Kidney (tissue), 14 donors: ENCODE measurements around the gene LCOR. TPM values are rescaled to one million over a fixed set of nuclear protein-coding genes. Genes with fewer than 3 reads are reported as not detected.

ENCODE experiments used
- DNase-seq, 5 donors: peaks; one replicate each; pipeline ENCODE4 v3.0.0-alpha.2; 2013 to 2020
- FAIRE-seq: peaks from 2 replicates; lab custom pipeline; 2012; peaks lifted over from hg19 to GRCh38; lab: Jason Lieb, UNC
- H3K27ac ChIP-seq, 2 donors: one replicate each; pipeline ENCODE4 v1.7.0; 2013; ENCODE audit warnings: low read depth in 2 of 2, low read length in 2 of 2, inconsistent platforms in 1 of 2
- H3K27me3 ChIP-seq: one replicate; pipeline ENCODE4 v1.7.1; 2013; ENCODE audit warnings: low read length, inconsistent platforms; ENCODE audit not compliant: control insufficient read depth, insufficient read depth
- H3K36me3 ChIP-seq, 3 donors: one replicate each; pipeline versions ENCODE4 v1.7.0 to v1.7.1; 2013; ENCODE audit warnings: low read length in 3 of 3, control low read depth in 1 of 3, inconsistent platforms in 1 of 3; ENCODE audit not compliant: insufficient read depth in 3 of 3, control insufficient read depth in 2 of 3
- H3K4me1 ChIP-seq, 3 donors: one replicate each; pipeline versions ENCODE4 v1.7.0 to v1.7.1; 2013; ENCODE audit warnings: low read length in 3 of 3, inconsistent platforms in 1 of 3, low read depth in 1 of 3; ENCODE audit not compliant: control insufficient read depth in 2 of 3, insufficient read depth in 2 of 3
- H3K4me3 ChIP-seq, 3 donors: one replicate each; pipeline versions ENCODE4 v1.7.0 to v1.8.1; 2013; ENCODE audit warnings: low read length in 3 of 3, control low read depth in 1 of 3, inconsistent platforms in 1 of 3
- H3K9ac ChIP-seq, 3 donors: one replicate each; pipeline versions ENCODE4 v1.7.0 to v1.7.1; 2013; ENCODE audit warnings: low read length in 3 of 3, control low read depth in 1 of 3, inconsistent platforms in 1 of 3
- H3K9me3 ChIP-seq, 3 donors: one replicate each; pipeline versions ENCODE4 v1.7.0 to v1.7.1; 2013; ENCODE audit warnings: low read length in 3 of 3, control low read depth in 1 of 3, inconsistent platforms in 1 of 3; ENCODE audit not compliant: control insufficient read depth in 2 of 3, insufficient read depth in 1 of 3
- intact Hi-C: fragments of 100-400 bp; cut with DNase I; formaldehyde crosslinking; loops from one replicate; pipeline ENCODE4 v1.11.1; 2022
- polyA plus RNA-seq: library from polyadenylated mRNA; stranded (reverse); fragments of 350-450 nt; fragmentation: Illumina TruSeq; extraction: RNeasy Lipid Tissue Mini Kit (QIAGEN cat#74804); gene quantifications from one replicate; pipeline ENCODE4 v1.2.3, GENCODE V29; 2014; ENCODE audit warnings: low read depth, low replicate concordance; ENCODE audit not compliant: insufficient read depth
- total RNA-seq: library from RNA; stranded (reverse); fragmentation: NEBNext Ultra II Directional; extraction: Animal tissue kit (Norgen Biotek cat#: 25700); gene quantifications from one replicate; pipeline ENCODE4 v1.2.1, GENCODE V29; 2021
- TF ChIP-seq, protein P1 (sequence below): IDR thresholded peaks from 3 replicates; pipeline ENCODE4 v1.5.1; 2012; ENCODE audit warnings: mild to moderate bottlenecking, moderate library complexity, borderline replicate concordance; ENCODE audit not compliant: insufficient read depth; ENCODE audit errors: extremely low read depth
- donor health status: control.
- donor health status: control.
- donor health status: control.
- donor health status: control.
- donor health status: control.
- donor health status: DM: yes; HTN: yes; CAD: no.
- donor health status: Normal renal cell carcinoma (clear cell type).

The LCOR gene
- total and polyA plus RNA-seq, 2 donors from 2014 or later = 2.8 to 48.5 TPM

DNA sequence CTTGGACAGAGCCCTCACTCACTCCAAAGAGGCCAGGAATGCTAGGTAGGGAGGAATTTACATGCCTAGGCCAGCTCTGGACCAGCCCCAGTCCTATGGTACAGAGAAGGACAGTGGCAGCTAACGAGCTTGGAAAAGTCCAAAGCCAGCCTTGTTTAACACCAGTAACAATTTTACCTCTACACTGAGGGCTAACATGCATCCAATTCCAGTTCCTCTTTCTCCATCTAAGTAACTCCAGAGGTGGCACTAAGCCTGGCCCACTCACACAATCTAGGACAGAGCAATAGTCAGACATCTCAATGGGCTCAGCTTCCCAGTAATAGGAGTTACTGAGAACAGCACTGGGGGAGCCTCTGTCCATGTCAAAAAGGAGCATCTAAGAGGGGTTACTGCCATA lies 5.7 kb upstream of the LCOR start:
- no peaks in the 10 kb centered on the region for H3K27me3 ChIP-seq
- FAIRE-seq (no peak), DNase-seq (no peak)
- no peaks in the 10 kb centered on the region for H3K36me3 ChIP-seq
- H3K4me1 ChIP-seq = no peaks in the 10 kb centered on the region
- H3K27ac ChIP-seq = no peak overlapping the region
- H3K4me3 ChIP-seq = no peak overlapping the region
- no peak overlapping the region for H3K9ac ChIP-seq
- no peaks in the 10 kb centered on the region for H3K9me3 ChIP-seq
- intact Hi-C loops = no loop called here
- TF ChIP-seq, protein P1, sequence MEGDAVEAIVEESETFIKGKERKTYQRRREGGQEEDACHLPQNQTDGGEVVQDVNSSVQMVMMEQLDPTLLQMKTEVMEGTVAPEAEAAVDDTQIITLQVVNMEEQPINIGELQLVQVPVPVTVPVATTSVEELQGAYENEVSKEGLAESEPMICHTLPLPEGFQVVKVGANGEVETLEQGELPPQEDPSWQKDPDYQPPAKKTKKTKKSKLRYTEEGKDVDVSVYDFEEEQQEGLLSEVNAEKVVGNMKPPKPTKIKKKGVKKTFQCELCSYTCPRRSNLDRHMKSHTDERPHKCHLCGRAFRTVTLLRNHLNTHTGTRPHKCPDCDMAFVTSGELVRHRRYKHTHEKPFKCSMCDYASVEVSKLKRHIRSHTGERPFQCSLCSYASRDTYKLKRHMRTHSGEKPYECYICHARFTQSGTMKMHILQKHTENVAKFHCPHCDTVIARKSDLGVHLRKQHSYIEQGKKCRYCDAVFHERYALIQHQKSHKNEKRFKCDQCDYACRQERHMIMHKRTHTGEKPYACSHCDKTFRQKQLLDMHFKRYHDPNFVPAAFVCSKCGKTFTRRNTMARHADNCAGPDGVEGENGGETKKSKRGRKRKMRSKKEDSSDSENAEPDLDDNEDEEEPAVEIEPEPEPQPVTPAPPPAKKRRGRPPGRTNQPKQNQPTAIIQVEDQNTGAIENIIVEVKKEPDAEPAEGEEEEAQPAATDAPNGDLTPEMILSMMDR = no peak

DNA sequence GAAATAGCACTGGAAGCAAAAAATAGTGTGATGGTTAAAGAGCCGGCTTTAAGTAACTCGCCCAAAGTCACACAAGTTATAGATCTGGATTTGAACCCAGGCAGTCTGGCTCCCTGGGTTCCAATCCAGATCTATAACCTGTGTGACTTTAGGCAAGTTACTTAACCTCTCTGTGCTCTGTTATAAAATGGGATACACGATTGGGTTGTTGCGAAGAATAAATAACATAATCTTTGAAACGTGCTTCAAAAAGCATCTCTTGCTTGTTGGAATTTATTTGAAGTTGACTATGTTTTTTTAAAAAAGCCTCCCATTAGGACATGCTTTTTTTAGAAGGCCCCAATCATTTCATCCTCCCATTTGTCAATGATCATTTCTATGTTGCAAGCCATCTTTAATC lies 3.5 kb upstream of the LCOR start:
- TF ChIP-seq, protein P1 = no peak
- Histone ChIP-seq H3K9ac (no peak overlapping the region), H3K4me1 (peaks cover 0 to under 1% (median 0%) of the 10 kb centered on the region in 3 donors), H3K27me3 (no peaks in the 10 kb centered on the region), H3K27ac (no peak overlapping the region), H3K36me3 (no peaks in the 10 kb centered on the region), H3K4me3 (no peak overlapping the region), H3K9me3 (no peaks in the 10 kb centered on the region)
- DNase-seq (no peak), FAIRE-seq (no peak)
- intact Hi-C loops = no loop called here

DNA sequence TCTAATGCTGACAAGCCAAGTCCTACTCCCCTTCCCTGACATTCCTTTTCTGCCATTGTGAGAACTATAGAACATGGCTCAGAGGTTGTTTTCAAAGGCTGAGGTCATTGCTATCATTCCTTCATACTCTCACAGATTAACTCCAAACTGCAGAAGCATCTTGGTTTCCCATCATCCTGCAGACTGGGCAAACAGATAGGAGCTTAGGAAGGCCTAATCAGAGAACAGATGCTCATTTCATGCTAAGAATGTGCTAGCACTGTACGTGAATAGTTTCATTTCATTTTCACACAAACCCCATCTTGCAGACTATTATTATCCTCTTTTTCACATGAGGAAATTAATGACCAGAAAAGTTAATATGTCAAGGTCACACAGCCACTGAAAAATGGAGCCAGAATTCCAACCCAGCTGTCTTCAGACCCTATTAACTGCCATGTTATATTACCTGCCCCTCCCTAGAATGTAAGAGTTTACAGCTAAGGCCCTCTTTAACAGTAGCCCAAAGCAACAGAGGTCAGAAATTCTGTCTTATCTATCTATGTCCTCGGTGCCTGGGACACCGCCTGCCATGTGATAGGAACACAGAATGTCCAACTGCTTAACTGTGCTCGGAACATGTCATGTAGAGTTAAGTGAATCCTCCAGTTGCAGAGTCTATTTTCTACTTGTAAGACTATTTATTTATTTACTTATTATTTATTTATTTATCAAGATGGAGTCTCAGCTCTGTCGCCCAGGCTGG lies 2.9 kb upstream of the LCOR start:
- Histone ChIP-seq H3K27ac (no peak overlapping the region), H3K4me1 (peaks cover 0 to 3% (median 0%) of the 10 kb centered on the region in 3 donors), H3K36me3 (no peaks in the 10 kb centered on the region), H3K27me3 (no peaks in the 10 kb centered on the region), H3K9me3 (no peaks in the 10 kb centered on the region), H3K9ac (no peak overlapping the region), H3K4me3 (no peak overlapping the region)
- intact Hi-C loops = no loop called here
- FAIRE-seq = no peak
- no peak for DNase-seq
- TF ChIP-seq, protein P1 = no peak
